ENCODE measurements around the gene PLCB3. TPM values are rescaled to one million over a fixed set of nuclear protein-coding genes. Genes with fewer than 3 reads are reported as not detected.
A peak's percentile ranks its signal among the peaks of the same experiment; 100 is the strongest.

The PLCB3 gene
- total RNA-seq, 1 experiment from 2014 or later = 34.6 TPM

DNA sequence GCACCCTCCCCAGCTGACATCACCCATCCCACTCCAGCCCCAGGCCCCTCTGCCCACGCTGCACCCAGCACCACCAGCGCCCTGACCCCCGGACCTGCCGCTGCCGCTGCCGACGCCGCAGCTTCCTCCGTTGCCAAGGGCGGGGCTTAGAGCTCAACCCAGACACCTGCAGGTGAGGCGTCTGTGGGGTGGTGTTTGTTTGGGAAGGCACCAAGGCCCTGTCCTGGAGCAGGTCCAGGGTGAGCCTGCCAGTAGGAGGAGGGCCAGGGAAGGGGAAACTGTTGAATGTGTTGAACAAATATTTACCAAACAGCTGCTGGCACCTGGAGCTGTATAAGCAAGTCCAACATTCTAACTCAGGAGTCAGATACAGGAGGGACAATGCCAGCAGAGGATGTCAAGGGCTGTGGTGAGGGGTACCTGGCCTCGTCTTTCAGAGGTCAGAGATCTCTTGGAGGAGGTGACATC, 13.8 kb upstream of the PLCB3 start:
- Mint-ChIP-seq H3K4me1 (ENCODE audit: insufficient read depth, unreplicated experiment) (peaks cover 17% of the 10 kb centered on the region), H3K27ac (ENCODE audit: low read depth, unreplicated experiment) (peak overlapping the region; percentile 58), H3K27me3 (ENCODE audit: insufficient read depth, unreplicated experiment) (no peaks in the 10 kb centered on the region), H3K4me3 (ENCODE audit: unreplicated experiment) (no peak overlapping the region), H3K36me3 (ENCODE audit: insufficient read depth, unreplicated experiment) (peaks cover 36% of the 10 kb centered on the region), H3K9me3 (ENCODE audit: unreplicated experiment) (no peaks in the 10 kb centered on the region)
- POLR2A ChIA-PET = no interaction called here
- CTCF ChIA-PET = interaction anchor here (0.5 to 1.8 kb wide), 3 partner anchors 12 to 33 kb away, joined by 3 to 6 read pairs (median 3); no protein-coding TSS in a partner anchor
- intact Hi-C loops (cut with micrococcal nuclease) = no loop called here
- no TSS peak for BruUV-seq (replicated peaks)
- DNase-seq (ENCODE audit: unreplicated experiment) = no peak
- TF ChIP-seq, protein P1, sequence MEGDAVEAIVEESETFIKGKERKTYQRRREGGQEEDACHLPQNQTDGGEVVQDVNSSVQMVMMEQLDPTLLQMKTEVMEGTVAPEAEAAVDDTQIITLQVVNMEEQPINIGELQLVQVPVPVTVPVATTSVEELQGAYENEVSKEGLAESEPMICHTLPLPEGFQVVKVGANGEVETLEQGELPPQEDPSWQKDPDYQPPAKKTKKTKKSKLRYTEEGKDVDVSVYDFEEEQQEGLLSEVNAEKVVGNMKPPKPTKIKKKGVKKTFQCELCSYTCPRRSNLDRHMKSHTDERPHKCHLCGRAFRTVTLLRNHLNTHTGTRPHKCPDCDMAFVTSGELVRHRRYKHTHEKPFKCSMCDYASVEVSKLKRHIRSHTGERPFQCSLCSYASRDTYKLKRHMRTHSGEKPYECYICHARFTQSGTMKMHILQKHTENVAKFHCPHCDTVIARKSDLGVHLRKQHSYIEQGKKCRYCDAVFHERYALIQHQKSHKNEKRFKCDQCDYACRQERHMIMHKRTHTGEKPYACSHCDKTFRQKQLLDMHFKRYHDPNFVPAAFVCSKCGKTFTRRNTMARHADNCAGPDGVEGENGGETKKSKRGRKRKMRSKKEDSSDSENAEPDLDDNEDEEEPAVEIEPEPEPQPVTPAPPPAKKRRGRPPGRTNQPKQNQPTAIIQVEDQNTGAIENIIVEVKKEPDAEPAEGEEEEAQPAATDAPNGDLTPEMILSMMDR (IDR thresholded peaks at IDR 0.05; ENCODE audit: unreplicated experiment) = no peak

DNA sequence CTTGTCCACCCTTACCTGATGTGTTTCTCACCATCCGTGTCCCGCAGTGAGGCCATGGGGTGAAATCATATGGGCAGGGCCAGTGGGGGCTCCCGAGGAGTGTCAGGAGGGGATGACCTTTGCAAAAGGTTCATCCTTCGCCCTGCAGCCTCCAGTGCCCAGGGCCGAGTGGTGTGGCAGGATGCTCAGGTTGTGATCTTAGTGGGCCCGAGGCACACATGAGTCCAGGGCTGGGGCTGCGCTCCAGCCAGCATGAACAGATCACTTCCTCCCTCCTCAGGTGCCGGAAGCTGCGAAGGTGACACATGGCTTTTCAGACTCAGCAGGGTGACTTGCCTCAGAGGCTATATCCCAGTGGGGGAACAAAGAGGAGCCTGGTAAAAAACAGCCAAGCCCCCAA, 13.3 kb upstream of the PLCB3 start:
- CTCF ChIA-PET = interaction anchor here (1.4 to 1.8 kb wide), 2 partner anchors 13 to 33 kb away, joined by 5 to 6 read pairs; partner anchors contain the start of gene PLCB3
- Mint-ChIP-seq H3K36me3 (ENCODE audit: insufficient read depth, unreplicated experiment) (peaks cover 41% of the 10 kb centered on the region), H3K27ac (ENCODE audit: low read depth, unreplicated experiment) (no peak overlapping the region), H3K27me3 (ENCODE audit: insufficient read depth, unreplicated experiment) (no peaks in the 10 kb centered on the region), H3K4me3 (ENCODE audit: unreplicated experiment) (no peak overlapping the region), H3K9me3 (ENCODE audit: unreplicated experiment) (no peaks in the 10 kb centered on the region), H3K4me1 (ENCODE audit: insufficient read depth, unreplicated experiment) (peaks cover 15% of the 10 kb centered on the region)
- TF ChIP-seq, protein P1 (IDR thresholded peaks at IDR 0.05; ENCODE audit: unreplicated experiment) = no peak
- DNase-seq (ENCODE audit: unreplicated experiment) = no peak
- BruUV-seq (replicated peaks) = no TSS peak
- POLR2A ChIA-PET = interaction anchor here (0.7 to 10.8 kb wide), 3 partner anchors 9 to 32 kb away, joined by 3 to 122 read pairs (median 73); partner anchors contain the start of genes DNAJC4, NUDT22, PPP1R14B and TRPT1
- intact Hi-C loops (cut with micrococcal nuclease) = no loop called here

DNA sequence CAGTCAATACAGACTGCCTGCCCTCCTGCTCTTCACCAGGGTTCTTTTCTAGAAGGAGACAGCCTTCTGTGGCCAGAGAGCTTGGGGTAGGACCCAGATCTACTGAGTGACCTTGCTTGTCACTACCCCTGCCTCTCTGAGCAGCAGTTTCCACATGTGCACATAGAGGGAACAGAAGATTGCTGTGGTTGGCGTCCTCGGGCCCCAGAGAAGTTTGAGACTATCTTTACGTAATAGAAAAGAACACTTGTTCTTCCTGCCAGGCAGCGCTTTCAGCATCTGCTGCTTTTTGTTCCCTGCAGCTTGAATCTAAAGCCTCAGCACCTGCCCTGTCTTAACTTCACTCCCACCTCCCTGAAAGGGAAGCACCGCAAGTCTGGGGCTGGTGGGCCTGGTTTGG, 12.3 kb upstream of the PLCB3 start:
- Mint-ChIP-seq H3K9me3 (ENCODE audit: unreplicated experiment) (no peaks in the 10 kb centered on the region), H3K4me1 (ENCODE audit: insufficient read depth, unreplicated experiment) (peaks cover 23% of the 10 kb centered on the region), H3K27me3 (ENCODE audit: insufficient read depth, unreplicated experiment) (no peaks in the 10 kb centered on the region), H3K4me3 (ENCODE audit: unreplicated experiment) (no peak overlapping the region), H3K27ac (ENCODE audit: low read depth, unreplicated experiment) (no peak overlapping the region), H3K36me3 (ENCODE audit: insufficient read depth, unreplicated experiment) (peaks cover 43% of the 10 kb centered on the region)
- TF ChIP-seq, protein P1 (IDR thresholded peaks at IDR 0.05; ENCODE audit: unreplicated experiment) = no peak
- ChIA-PET CTCF (interaction anchor here (1.4 kb wide), 1 partner anchor 12 kb away, joined by 5 read pairs; the partner anchor contains the start of gene PLCB3), POLR2A (interaction anchor here (1.9 to 10.8 kb wide), 3 partner anchors 10 to 31 kb away, joined by 8 to 122 read pairs (median 73); partner anchors contain the start of genes DNAJC4, NUDT22, PLCB3 and TRPT1)
- DNase-seq (ENCODE audit: unreplicated experiment) = no peak
- intact Hi-C loops (cut with micrococcal nuclease) = no loop called here
- no TSS peak for BruUV-seq (replicated peaks)

DNA sequence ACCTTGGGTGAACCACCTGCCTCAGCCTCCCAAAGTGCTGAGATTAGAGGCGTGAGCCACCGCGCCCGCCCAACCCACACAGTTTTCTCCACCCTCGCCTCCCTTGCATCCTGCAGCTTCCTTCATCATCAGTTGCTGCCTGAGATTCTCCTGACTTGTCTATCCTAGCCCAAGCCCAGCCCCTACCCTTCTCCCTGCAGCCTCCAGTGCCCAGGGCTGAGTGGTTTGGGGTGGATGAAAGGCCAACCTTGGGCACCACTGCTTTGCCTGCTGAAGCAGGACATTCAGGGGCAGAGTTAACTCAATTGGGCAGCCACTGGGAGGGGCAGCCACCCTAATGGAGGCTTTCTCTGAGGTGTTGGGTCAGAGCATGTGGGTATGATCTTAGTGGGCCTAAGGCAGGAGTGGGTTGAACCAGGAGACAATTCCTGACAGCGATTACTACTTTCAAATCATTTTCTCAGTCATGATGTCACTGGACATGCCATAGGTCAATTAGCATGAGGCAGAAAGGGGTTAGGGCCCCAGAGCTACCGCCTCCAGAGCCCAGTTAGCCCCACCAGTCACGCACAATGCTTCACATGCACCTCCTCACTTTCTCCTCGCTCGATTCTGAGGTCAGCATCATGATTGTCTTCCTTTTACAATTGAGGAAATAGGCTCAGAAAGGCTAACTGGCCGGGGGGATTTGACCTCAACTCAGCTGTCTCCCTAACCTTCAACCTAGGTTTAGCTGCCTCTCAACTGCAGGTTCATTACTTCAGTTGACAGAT, 11.5 kb upstream of the PLCB3 start:
- H3K27me3 Mint-ChIP-seq (ENCODE audit: insufficient read depth, unreplicated experiment) = no peaks in the 10 kb centered on the region
- BruUV-seq (replicated peaks) = no TSS peak
- POLR2A ChIA-PET = interaction anchor here (0.7 to 10.8 kb wide), 7 partner anchors 11 to 82 kb away, joined by 3 to 122 read pairs (median 14); partner anchors contain the start of genes CATSPERZ, DNAJC4, ESRRA and NUDT22

More for the DNA sequence above, 11.5 kb upstream of the PLCB3 start:
- DNase-seq (ENCODE audit: unreplicated experiment) = no peak
- CTCF ChIA-PET = interaction anchor here (1.0 to 1.4 kb wide), 4 partner anchors 11 to 61 kb away, joined by 3 to 5 read pairs (median 4); partner anchors contain the start of gene PLCB3
- Mint-ChIP-seq H3K9me3 (ENCODE audit: unreplicated experiment) (no peaks in the 10 kb centered on the region), H3K36me3 (ENCODE audit: insufficient read depth, unreplicated experiment) (peaks cover 51% of the 10 kb centered on the region), H3K27ac (ENCODE audit: low read depth, unreplicated experiment) (peak overlapping the region; percentile 98), H3K4me1 (ENCODE audit: insufficient read depth, unreplicated experiment) (peaks cover 23% of the 10 kb centered on the region), H3K4me3 (ENCODE audit: unreplicated experiment) (peak overlapping the region; percentile 93)
- intact Hi-C loops (cut with micrococcal nuclease) = no loop called here
- TF ChIP-seq, protein P1 (IDR thresholded peaks at IDR 0.05; ENCODE audit: unreplicated experiment) = no peak
